Spleen (tissue), 7 donors: ENCODE data around the gene BTBD7.

Source experiments
- CTCF ChIP-seq, 11 experiments: fragments of 200-600 bp in 7 of 11; fragments of 450-650 bp in 4 of 11; sonication (generic) in 4 of 11; IDR thresholded peaks in 8 of 11; conservative IDR thresholded peaks in 3 of 11; 1 replicate in 7 of 11; 2 replicates in 4 of 11; pipeline versions ENCODE4 v1.4.0 to v1.8.0; 2016 to 2021; ENCODE audit warnings: antibody characterized with exemption in 11 of 11, inconsistent platforms in 4 of 11, mild to moderate bottlenecking in 1 of 11
- POLR2A ChIP-seq, 3 donors: fragments of 450-650 bp; IDR thresholded peaks; one replicate each; pipeline ENCODE4 v1.5.1; 2017; ENCODE audit warnings: antibody characterized with exemption in 3 of 3, mild to moderate bottlenecking in 1 of 3
- POLR2AphosphoS5 ChIP-seq, 3 donors: sonication (generic); formaldehyde crosslinking; IDR thresholded peaks; one replicate each; pipeline ENCODE4 v1.5.1; 2017; ENCODE audit warnings: antibody characterized with exemption in 3 of 3
- donor health status: DM: no; HTN: no; CAD: no; lungs with moderate emphysema.
- donor health status: DM: no; HTN: no; CAD: no.
- donor health status: DM: no; HTN: no; CAD: no.

- TF ChIP-seq CTCF (IDR thresholded peaks at IDR 0.05 in 8 of 11, conservative IDR thresholded peaks at IDR 0.05 in 3 of 11): no peak
- no peak for TF ChIP-seq POLR2AphosphoS5 (IDR thresholded peaks at IDR 0.05)
- no peak for TF ChIP-seq POLR2A (IDR thresholded peaks at IDR 0.05)
Measured at GRCh38 chr14:93220509-93220908, 112.3 kb downstream of the BTBD7 start.
